HG03469 (cell line): ENCODE measurements around the gene HIVEP3.
"Not testable (repeated sequence)": the region's sequence is repeated elsewhere in the genome, so short reads cannot be mapped to it uniquely, and the experiment has no call there.

Experiments
- ATAC-seq: cut with Tn5 transposase; IDR thresholded peaks from one replicate; pipeline ENCODE4 v1.9.1; 2021; ENCODE audit warnings: mild to moderate bottlenecking, moderate library complexity, moderate number of reproducible peaks; ENCODE audit not compliant: unreplicated experiment

Gene HIVEP3

DNA sequence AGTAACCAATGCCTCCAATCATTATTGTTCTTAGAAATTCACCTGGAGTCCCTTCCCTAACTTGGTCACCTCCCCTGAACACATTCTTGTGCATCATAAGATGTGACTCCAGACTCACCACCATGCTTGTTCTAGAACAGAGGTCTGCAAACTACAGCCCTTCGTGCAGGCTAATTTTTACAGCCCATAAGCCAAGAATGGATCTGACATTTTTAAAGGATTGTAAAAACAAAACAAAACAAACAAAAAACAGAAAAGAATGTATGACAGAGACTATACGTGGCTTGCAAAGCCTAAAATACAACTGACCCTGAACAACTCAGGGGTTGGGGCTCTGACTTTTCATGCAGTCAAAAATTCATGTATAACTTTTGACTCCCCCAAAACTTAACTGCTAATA is 6.2 kb upstream of the HIVEP3 start:
- ATAC-seq = no peak

DNA sequence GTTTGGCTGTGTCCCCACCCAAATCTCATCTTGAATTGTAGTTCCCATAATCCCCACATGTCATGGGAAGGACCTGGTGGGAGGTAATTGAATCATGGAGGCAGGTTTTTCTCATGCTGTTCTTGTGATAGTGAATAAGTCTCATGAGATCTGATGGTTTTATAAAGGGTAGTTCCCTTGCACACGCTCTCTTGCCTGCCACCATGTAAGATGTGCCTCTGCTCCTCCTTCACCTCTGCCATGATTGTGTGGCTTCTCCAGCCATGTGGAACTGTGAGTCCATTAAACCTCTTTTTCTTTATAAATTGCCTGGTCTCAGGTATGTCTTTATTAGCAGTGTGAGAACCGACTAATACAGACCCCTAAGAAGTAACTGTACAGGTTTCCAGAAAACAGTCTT is 2.5 kb upstream of the HIVEP3 start:
- ATAC-seq = not testable (repeated sequence)

DNA sequence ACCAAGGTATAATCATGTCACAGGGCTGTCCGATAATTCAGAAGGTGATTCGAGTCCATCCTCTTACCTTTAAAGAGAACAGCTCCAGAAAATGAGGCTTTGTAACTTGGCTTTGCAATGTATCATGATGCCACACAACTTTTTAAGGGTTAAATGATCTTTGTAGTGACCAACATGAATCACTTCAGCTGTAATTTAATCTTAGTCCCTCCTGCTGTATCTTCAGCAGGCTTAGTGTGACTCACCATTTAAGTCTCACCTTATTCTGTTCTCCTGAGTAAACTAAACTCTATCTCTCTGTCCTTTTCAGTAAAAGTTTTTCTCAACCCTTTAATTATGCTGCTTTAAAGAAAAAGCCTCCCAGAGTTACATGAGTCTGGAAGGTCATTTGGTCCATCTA is 1.9 kb upstream of the HIVEP3 start:
- no peak for ATAC-seq

DNA sequence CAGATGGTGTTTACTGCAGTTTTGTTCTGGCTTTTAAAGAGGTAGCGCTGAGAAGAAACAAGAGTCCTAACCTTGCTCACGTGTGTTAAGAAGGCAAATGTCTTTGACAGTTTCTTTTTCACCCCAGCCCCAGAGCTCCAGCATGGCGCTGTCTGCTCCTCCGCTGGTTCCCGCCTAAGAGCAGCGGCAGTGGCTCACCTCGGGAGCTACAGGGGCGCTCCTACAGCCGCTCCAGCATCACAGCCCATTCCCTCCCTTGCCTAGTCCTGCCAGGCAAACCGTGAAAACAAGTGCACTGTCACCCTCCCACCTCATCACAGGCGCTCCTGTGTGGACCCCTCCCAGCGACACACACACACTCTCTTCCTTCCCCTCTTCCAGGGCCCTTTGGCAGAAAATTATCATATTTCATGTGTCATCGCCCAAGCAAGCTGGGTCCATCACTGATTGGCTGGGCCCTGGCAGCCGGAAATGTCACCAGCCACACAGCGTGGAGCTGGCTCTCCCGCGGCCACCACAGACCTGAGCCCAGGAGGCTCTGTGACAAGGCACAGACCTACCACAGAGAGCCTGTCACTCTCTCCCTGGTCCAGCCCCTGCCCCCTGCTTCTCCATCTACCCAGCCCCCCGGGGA is 1.2 kb upstream of the HIVEP3 start:
- peak; percentile 62 for ATAC-seq

DNA sequence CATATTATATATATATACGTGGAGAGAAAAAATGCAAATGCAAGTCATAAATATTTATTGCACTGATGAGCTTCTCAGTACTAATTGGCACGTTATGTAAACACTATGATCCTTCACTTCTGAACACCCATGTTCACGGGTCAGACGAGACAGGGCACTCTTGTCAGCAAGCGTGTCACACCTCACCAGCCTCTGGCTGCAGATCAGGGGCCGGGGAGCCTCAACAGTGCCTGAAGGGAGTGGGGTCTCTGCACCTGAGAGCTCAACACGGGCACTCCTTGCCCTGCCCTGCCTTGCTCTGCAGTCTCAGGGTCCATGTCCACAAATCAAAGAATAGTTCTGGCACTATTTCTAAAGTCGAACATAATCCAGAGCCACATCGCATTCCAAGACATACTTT is 409 bp upstream of the HIVEP3 start:
- no peak for ATAC-seq

GRCh38 chr1:41917835-41918449 is 780 bp downstream of the HIVEP3 start:
- no peak for ATAC-seq

DNA sequence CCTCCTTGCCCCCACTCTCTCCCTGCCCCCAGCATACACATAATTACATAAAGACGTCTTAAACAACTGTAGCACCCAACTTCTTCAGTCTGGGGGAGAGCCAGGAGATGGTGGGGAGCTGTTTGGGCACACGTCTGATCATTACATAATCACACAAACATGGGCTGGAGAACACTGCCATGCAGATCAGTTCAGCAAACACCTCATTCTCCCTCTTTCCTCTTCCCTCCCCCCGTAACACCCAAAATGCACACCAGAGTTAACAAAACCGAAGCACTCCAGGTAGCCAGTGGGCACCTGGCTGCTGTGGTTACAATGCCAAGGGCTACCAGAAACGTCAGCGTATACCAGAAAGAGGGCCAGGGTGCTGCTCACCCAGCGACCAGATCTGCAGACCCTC is 1.6 kb downstream of the HIVEP3 start:
- ATAC-seq = no peak

GRCh38 chr1:41915786-41916571 is 2.7 kb downstream of the HIVEP3 start:
- no peak for ATAC-seq

GRCh38 chr1:41914516-41914915 is 4.2 kb downstream of the HIVEP3 start:
- ATAC-seq = no peak

DNA sequence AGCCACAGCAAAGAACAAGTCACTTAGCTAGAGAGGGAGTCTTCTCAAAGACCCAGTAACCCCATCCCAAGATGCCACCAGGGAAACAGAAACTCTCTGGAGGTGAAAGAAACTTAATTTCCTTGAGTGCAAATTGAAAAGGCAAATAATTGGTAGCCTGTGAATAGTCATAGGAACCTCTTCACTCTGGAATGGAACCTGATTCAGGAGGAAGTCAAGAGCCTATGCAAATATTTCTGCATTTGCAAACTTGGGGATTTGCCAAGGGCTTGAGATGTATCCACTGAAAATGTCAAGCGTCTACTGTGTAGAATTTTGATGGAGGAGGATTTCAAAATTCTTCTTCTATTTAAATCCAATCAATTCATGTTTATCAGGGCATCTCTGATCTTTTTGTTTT is 5.7 kb downstream of the HIVEP3 start:
- no peak for ATAC-seq

GRCh38 chr1:41908288-41908895 is 10.3 kb downstream of the HIVEP3 start:
- no peak for ATAC-seq

DNA sequence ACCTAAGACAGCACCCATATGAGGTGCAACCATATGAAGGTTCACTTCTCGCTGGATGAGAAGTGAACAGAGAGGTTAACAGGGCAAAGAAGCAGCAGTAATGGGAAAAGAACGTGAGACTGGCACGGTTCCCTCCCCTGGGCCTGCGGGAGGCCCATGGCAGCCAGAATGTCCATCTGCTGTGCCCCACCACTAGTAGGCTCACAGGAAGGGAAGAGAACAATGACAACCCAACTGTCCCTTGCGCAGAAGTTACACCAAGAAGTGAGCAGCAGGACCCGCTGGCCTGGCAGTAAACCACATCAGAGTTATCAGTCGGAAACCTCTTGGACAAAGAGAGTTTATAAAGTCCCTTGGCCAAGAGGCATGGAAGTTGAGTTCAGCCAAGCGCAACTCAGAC is 11.3 kb downstream of the HIVEP3 start:
- no peak for ATAC-seq

- ATAC-seq = no peak
Measured at GRCh38 chr1:41906943-41907342, 11.8 kb downstream of the HIVEP3 start.

GRCh38 chr1:41905093-41905675 is 13.5 kb downstream of the HIVEP3 start:
- ATAC-seq = no peak

- ATAC-seq = no peak
Measured at GRCh38 chr1:41902664-41903063, 16.1 kb downstream of the HIVEP3 start.

DNA sequence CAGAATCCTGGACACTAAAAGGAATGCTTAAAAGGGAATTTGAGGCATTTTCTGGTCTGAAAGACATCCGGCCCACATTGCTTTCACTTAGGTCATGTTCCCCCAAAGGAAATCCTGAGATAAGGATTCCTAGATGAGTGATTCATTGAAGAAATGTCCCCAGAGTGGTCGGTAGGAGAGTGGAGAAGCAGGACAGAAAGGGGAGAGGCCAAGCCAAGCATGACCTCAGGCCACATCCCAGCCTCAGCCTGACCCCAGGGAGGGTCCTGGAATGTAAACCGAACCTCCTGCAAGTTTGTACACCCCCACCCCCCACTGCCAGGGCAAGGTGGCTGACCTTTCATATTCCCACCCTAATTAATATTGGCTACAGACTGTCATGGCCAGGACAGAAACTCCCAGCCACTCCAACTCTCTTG is 16.6 kb downstream of the HIVEP3 start:
- no peak for ATAC-seq

- ATAC-seq = no peak
Measured at GRCh38 chr1:41901551-41901950, 17.2 kb downstream of the HIVEP3 start.

DNA sequence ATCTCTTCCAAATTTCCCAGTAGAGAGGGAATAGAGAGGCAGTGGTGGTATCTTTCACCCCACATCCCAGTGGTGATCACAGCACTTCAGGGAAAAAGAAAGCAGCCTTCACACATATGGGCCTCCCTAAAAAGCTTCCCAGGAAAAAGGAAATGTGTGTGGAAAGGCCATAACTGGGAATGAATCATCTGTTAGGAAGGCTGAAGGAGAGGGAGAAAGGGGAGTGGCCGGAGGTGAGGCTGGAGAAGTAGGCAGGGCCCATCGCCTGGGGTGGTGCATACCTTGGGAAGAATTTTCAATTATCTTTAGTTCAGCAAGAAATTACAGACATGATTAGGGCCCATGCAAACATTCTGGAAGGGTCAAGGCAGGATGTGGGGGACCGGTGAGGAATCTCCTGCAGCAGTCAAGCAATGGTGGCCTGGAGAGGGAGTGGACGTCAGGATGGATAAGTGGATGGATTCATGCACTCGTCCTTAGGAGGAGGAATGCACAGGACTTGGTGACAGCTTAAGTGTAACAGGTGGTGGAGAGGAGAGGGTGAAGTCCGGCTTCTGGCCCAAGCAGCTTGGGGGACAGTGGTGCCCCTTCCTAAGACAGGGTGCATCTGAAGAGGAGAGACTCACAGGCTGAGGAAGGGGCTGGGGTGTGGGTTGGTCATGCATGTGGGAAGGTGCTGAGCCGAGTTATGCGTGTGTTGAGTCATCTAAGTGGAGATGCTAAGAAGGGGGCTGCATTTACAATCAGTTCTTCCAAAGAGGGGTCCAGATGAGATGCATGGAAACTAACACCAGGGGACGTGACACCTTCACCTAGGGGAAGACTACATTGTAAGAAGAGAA is 17.9 kb downstream of the HIVEP3 start:
- ATAC-seq = no peak

DNA sequence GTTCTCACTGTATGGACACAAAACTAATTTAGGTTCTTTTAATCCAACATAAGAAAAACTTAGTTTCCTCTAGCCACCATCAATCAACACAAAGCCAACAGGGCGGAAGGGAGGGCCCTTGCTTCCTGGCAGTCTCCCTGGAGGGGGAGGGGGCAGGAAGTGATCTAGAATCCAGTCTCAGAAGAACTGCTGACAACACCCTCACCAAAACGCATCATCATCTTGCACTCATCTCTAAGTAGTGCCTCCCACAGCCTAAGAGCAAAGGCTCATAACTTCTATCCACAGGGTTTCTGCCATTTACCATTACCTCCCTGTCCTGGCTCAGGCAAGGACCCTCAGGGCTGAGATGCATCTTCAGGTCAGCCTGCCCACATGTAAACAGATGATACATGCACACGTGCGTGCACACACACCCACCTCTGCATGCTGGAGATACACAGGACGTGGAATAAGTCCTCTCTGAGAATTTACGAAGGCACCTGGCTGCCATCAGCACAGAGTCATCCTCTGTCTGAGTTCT is 20.5 kb downstream of the HIVEP3 start:
- ATAC-seq = no peak

GRCh38 chr1:41895552-41895951 is 23.2 kb downstream of the HIVEP3 start:
- ATAC-seq = no peak
